Measurements from ENCODE around the gene KIAA0930.

The KIAA0930 gene

GRCh38 chr22:45216133-45217003, 24.3 kb downstream of the KIAA0930 start:
- peak in 1 of 14 donors; percentile 49 for DNase-seq

GRCh38 chr22:45212992-45213751, 27.5 kb downstream of the KIAA0930 start:
- DNase-seq, result peak in 10 of 14 donors; percentile 28 to 67 (median 49)

DNA sequence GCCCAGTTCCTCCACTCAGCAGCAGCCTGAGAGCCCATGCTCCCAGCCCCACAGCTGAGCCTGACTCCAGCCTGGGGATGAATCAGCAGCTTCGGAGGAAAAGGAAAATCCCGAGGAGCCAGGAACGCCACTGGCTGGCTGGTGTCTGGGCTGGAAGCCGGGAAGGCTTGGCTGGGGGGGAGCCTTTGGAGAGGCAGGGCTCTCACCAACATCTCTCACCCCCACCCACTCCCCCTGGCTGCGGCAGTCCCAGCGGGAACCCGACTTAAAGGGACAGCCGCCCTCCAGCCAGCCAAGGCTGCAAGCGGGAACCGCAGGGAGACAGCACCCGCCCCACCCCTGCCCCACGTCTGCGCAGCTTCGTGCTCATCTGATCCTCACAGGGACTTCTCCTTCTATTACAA, 28.4 kb downstream of the KIAA0930 start:
- DNase-seq, result peak in 13 of 14 donors; percentile 33 to 95 (median 76)

- no peak for DNase-seq
Observed at GRCh38 chr22:45211848-45212247, 28.8 kb downstream of the KIAA0930 start.

DNA sequence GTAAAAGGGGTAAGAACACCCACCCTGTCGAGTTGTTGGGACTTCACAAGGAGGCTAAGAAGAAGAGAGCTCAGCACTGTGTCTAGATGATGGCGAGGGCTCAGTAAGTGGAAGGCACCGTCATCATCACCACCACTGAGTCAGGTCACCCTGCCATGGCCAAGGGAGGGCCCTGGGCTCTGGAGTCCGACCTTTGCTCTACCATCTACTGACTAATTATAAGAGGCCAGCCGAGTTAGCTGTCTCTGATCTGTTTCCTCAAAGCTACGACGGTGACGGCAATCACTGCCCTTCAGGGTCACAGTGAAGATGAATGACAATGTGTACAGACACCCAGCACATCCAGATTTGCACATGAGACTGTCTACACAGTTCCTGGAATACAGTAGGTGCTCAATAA, 29.3 kb downstream of the KIAA0930 start:
- DNase-seq, result no peak

DNA sequence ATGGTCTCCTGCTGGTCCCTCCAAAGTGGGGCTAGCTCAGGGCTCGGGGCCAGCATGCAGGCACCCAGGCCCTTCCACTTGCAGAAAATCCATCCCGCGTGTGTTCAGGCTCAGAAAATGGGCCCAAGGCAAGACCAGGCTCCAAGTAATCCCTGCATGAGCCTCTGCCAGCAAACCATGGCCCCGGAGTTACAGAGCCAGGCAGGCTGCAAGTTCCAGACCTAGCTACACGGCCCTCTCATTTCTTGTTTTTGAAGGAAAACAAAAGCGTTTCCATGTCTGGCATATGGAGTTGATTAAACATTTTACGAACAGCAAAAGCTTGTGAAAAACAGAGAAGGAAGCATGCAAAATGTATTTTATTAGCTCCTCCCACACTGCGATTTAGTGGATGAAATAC, 29.7 kb downstream of the KIAA0930 start:
- DNase-seq, result no peak

GRCh38 chr22:45210577-45210976, 30.1 kb downstream of the KIAA0930 start:
- DNase-seq, result peak in 2 of 14 donors; percentile 22 to 23

DNA sequence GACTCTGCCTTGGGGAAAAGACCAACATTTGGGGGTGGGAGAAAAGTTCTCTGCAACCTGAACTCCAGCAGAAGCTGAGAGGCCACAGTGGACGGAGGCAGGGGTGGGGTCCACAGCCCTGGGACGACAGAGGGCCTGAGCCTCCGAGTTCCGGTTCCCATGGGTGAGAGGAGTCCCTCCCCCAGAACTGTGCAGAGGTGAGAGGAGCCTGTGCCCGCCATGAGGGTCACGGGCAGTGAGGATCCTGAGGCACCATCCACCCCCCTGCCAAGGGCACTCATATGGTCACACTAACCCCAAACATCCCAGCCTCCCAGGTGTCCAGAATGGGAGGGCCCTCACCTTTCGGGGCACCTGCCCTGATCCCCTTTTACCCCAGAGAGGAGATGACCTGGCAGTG, 30.5 kb downstream of the KIAA0930 start:
- DNase-seq, result no peak

DNA sequence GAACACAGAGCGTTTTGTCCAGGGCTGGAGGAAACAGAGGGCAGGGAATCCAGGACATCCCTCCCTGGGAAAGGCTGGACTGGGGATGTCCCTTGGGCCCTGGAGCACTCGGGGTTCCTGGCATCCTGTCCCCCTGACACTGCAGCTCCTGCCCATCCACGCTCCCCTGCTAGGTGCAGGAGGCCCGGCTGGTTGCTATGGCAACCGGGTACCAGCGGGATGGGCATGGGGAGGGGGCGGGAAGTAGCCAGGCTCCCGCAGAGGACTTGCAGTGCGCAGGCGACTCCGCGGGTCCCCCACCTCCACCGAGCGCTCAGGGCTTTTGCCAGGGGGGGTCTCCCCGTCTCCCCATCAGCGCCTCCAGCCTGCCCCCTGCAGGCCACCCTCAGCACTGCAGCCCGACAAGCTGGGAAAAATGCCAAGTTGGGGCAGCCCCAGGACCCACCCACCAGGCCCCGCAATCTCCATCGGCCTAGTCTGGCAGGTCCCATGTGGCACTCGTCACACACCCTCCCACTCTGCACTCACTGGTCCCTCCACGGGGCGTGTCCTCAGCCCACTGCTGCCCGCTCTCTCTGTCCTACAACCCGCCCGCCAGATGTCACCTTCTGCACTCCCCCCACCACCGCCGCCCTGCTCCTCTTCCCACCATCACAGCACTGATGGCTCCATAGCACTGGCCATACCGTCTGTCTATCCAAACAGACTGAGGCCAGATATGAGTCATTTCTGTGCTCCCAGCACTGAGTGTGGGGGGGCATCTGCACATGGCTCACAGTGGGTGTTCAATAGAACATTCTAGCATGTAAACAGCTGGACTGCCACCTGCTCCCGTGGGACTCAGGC, 31.5 kb downstream of the KIAA0930 start:
- peak in 12 of 14 donors; percentile 69 to 92 (median 83) for DNase-seq

DNA sequence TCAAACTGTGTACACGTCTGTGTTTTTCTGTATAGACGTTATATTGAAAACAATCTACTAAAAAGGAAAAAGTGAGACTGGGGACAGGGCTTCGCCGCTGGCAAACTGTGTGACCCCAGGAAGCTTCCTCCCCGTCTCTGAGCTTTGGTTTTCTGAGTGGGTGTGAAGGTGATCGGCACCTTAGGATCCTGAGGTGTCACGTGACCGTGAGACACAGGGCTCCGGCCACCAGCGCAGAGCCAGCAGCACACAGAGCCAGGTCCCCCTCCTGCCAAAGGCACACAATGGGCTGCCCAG, 32.0 kb downstream of the KIAA0930 start:
- DNase-seq, result no peak

DNA sequence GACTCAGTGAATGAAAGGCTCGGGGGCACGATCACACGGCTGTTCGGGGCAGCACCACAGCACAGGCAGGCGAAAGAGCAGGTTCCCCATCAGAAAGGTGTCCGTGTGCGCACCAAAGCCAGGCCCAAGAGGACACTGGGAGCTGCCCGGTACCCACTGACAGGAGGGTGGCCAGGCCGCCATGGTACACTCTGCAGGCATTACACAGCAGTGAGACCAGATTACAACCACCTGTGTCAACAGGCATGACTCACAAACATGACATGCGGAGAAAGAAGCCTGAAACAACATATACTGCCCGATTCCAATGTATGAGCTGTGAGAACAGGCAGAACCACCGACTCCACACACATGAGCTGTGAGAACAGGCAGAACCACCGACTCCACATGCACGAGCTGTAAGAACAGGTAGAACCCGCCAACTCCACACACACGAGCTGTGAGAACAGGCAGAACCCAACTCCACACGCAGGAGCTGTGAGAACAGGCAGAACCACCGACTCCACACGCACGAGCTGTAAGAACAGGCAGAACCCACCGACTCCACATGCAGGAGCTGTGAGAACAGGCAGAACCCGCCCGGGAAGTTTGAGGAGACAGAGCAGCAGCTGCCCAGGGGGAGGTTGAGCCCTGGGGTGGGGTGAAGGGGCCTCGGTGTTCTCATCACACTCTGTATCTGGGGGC, 32.6 kb downstream of the KIAA0930 start:
- DNase-seq, result peak in 1 of 14 donors; percentile 60

GRCh38 chr22:45207533-45207932, 33.2 kb downstream of the KIAA0930 start:
- DNase-seq, result no peak

DNA sequence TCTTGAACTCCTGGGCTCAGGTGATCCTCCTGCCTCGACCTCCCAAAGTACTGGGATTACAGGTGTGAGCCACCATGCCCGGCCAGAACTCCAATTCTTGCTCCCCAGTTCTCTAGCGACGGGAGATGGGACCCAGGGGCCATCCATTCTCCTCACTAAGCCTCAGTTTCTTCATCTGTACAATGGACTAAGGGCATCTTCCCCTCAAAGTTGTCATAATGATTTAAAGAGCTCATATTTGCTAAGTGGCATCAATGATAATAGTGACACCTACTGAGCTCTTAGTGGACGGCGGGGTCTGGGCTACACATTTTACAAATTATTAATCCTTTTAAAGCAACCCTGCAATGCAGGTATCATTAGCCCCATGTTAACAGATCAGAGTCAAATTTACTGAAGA, 34.5 kb downstream of the KIAA0930 start:
- no peak for DNase-seq

GRCh38 chr22:45205276-45205925, 35.3 kb downstream of the KIAA0930 start:
- no peak for DNase-seq

GRCh38 chr22:45204819-45205218, 35.9 kb downstream of the KIAA0930 start:
- no peak for DNase-seq

- DNase-seq, result no peak
Observed at GRCh38 chr22:45204241-45204640, 36.5 kb downstream of the KIAA0930 start.

DNA sequence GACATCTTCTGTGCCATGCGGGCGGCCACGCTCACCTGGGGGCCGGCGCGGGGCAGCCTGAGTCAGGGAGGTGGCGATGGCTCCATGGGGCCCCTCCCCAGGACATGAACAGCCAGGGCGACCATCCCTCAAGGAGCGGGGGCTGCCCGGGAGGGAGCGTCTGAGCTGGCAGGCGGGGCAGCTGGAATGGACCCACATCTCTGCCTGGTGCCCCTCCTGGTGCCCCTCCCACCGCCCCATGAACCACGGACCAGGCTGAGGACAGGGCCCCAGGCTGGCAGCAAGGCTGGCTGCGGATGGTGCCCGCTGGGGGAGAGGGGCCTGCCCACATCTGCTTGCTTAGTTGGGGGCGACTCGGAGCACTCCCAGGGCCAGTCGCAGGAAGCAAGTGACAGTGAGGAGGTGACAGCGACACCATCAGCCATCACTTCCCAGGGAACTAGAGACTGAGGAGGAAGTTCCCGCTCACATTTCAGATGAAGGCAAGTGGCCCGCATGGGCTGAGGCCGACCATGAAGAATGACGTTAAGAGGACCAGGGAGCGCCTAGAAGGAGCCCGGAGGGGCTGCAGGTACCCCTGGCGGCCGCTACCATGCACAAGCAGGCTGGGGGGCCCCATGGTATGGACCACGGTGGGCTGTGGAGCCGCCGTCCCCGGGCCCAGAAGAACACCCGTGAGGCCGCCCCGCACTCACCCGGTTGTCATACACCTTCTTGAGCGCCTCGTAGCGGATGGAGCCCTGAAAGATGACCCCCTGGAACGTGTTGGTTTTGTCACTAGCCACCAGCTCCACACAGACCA, 37.3 kb downstream of the KIAA0930 start:
- DNase-seq, result no peak

- DNase-seq, result peak in 1 of 14 donors; percentile 29
Observed at GRCh38 chr22:45202333-45203149, 38.2 kb downstream of the KIAA0930 start.

- DNase-seq, result no peak
Observed at GRCh38 chr22:45201678-45202332, 38.9 kb downstream of the KIAA0930 start.

Measured in C1 segment of cervical spinal cord (tissue), 14 donors.